ENCODE data around the gene NLRP6.
"Not testable (repeated sequence)": the region's sequence is repeated elsewhere in the genome, so short reads cannot be mapped to it uniquely, and the experiment has no call there.

The NLRP6 gene

GRCh38 chr11:284105-285020 is 6.2 kb downstream of the NLRP6 start:
- Histone ChIP-seq H3K79me2 (no peaks in the 10 kb centered on the region), H3K27ac (no peak overlapping the region), H3K9me3 (ENCODE audit: control insufficient read depth, low read length) (no peaks in the 10 kb centered on the region), H2AFZ (no peak overlapping the region), H3K27me3 (ENCODE audit: control insufficient read depth, insufficient read depth, low read length) (no peaks in the 10 kb centered on the region), H3K4me2 (ENCODE audit: low read length) (no peak overlapping the region), H3K4me1 (no peaks in the 10 kb centered on the region), H3K4me3 (ENCODE audit: low read depth, low read length) (no peak overlapping the region), H3K9ac (no peak overlapping the region), H3K36me3 (ENCODE audit: control insufficient read depth, insufficient read depth, low read length) (no peaks in the 10 kb centered on the region)
- no peak for TF ChIP-seq CTCF (IDR thresholded peaks at IDR 0.05)

GRCh38 chr11:285021-285893 is 7.0 kb downstream of the NLRP6 start:
- Histone ChIP-seq H3K27me3 (ENCODE audit: control insufficient read depth, insufficient read depth, low read length) (no peaks in the 10 kb centered on the region), H3K79me2 (no peaks in the 10 kb centered on the region), H3K36me3 (ENCODE audit: control insufficient read depth, insufficient read depth, low read length) (no peaks in the 10 kb centered on the region), H3K9ac (no peak overlapping the region), H2AFZ (no peak overlapping the region), H3K9me3 (ENCODE audit: control insufficient read depth, low read length) (no peaks in the 10 kb centered on the region), H3K4me1 (no peaks in the 10 kb centered on the region), H3K27ac (no peak overlapping the region), H3K4me3 (ENCODE audit: low read depth, low read length) (no peak overlapping the region), H3K4me2 (ENCODE audit: low read length) (no peak overlapping the region)
- TF ChIP-seq CTCF (IDR thresholded peaks at IDR 0.05), result no peak

- no peak overlapping the region for H3K27ac ChIP-seq
- H3K4me2 ChIP-seq (ENCODE audit: low read length), result no peak overlapping the region
- no peak overlapping the region for H3K9ac ChIP-seq
- no peaks in the 10 kb centered on the region for H3K27me3 ChIP-seq (ENCODE audit: control insufficient read depth, insufficient read depth, low read length)
- H3K36me3 ChIP-seq (ENCODE audit: control insufficient read depth, insufficient read depth, low read length), result no peaks in the 10 kb centered on the region
- no peaks in the 10 kb centered on the region for H3K9me3 ChIP-seq (ENCODE audit: control insufficient read depth, low read length)
- no peak overlapping the region for H3K4me3 ChIP-seq (ENCODE audit: low read depth, low read length)
- no peak overlapping the region for H2AFZ ChIP-seq
- H3K4me1 ChIP-seq, result no peaks in the 10 kb centered on the region
- TF ChIP-seq CTCF (IDR thresholded peaks at IDR 0.05), result no peak
- H3K79me2 ChIP-seq, result no peaks in the 10 kb centered on the region
Measured at GRCh38 chr11:285894-286220, 7.7 kb downstream of the NLRP6 start.

- H3K27me3 ChIP-seq (ENCODE audit: control insufficient read depth, insufficient read depth, low read length); H3K36me3 ChIP-seq (ENCODE audit: control insufficient read depth, insufficient read depth, low read length); H3K9me3 ChIP-seq (ENCODE audit: control insufficient read depth, low read length); H3K4me1 ChIP-seq; H3K9ac ChIP-seq; H3K27ac ChIP-seq; H3K79me2 ChIP-seq; H3K4me2 ChIP-seq (ENCODE audit: low read length); H2AFZ ChIP-seq; H3K4me3 ChIP-seq (ENCODE audit: low read depth, low read length): not testable (repeated sequence)
Measured at GRCh38 chr11:286977-287820, 9.0 kb downstream of the NLRP6 start.

Data from parathyroid adenoma (tissue), 2 donors.